Measurements from ENCODE around the gene PNLIPRP2.

DNA sequence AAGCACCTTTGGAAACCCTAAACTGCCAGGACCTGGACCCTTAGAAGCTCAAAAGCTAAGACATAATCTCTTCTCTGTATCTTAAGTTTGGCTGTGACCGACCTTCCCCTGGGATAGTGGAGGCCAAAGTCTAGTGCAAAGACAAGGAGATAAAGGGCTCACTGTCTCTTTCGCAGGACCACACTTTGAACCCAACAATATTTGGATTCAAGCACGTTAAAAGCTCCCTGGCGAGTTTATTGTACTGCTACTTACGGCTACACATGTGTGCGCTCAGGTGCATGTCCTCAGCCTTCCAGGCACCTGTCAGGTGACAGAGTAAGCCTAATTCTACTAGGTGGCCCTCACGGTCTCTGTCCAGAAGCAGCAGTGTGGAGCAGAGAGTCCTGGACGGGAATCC is 55.9 kb downstream of the PNLIPRP2 start:
- TF ChIP-seq EZH2 (IDR thresholded peaks at IDR 0.05; ENCODE audit: borderline replicate concordance, low read length), result no peak
- TF ChIP-seq, protein P1, sequence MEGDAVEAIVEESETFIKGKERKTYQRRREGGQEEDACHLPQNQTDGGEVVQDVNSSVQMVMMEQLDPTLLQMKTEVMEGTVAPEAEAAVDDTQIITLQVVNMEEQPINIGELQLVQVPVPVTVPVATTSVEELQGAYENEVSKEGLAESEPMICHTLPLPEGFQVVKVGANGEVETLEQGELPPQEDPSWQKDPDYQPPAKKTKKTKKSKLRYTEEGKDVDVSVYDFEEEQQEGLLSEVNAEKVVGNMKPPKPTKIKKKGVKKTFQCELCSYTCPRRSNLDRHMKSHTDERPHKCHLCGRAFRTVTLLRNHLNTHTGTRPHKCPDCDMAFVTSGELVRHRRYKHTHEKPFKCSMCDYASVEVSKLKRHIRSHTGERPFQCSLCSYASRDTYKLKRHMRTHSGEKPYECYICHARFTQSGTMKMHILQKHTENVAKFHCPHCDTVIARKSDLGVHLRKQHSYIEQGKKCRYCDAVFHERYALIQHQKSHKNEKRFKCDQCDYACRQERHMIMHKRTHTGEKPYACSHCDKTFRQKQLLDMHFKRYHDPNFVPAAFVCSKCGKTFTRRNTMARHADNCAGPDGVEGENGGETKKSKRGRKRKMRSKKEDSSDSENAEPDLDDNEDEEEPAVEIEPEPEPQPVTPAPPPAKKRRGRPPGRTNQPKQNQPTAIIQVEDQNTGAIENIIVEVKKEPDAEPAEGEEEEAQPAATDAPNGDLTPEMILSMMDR (conservative IDR thresholded peaks at IDR 0.05 in 1 of 2, IDR thresholded peaks at IDR 0.05 in 1 of 2; ENCODE audit: extremely low read depth in 1 of 2, insufficient read depth in 1 of 2, low read depth in 1 of 2, low read length in 2 of 2), result no peak

Data from mammary epithelial cell (primary cell).